Lung (tissue), 12 donors: Measurements from ENCODE around the gene SLC5A3. TPM values are rescaled to one million over a fixed set of nuclear protein-coding genes. Genes with fewer than 3 reads are reported as not detected.
A peak's percentile ranks its signal among the peaks of the same experiment; 100 is the strongest.

ENCODE experiments used
- ATAC-seq: fragments of 200-7000 bp; cut with Tn5 transposase; one replicate; pipeline ENCODE4 v1.9.1; 2020; ENCODE audit warnings: moderate number of reproducible peaks; ENCODE audit not compliant: insufficient read depth, low FRiP score
- DNase-seq, 3 donors: peaks; one replicate each; pipeline ENCODE4 v3.0.0-alpha.2; 2013 to 2017
- H3K27ac ChIP-seq, 2 donors: one replicate each; pipeline ENCODE4 v1.5.1; 2013; ENCODE audit warnings: mild to moderate bottlenecking in 2 of 2, moderate library complexity in 2 of 2, control low read depth in 1 of 2, inconsistent platforms in 1 of 2, low read depth in 1 of 2, low read length in 1 of 2
- H3K27me3 ChIP-seq, 3 donors: one replicate each; pipeline ENCODE4 v1.5.1; 2013; ENCODE audit warnings: low read length in 2 of 3; ENCODE audit not compliant: control insufficient read depth in 3 of 3, insufficient read depth in 3 of 3
- H3K36me3 ChIP-seq, 4 donors: one replicate each; pipeline ENCODE4 v1.5.1; 2013; ENCODE audit warnings: low read length in 4 of 4, mild to moderate bottlenecking in 1 of 4, moderate library complexity in 1 of 4; ENCODE audit not compliant: control insufficient read depth in 4 of 4, insufficient read depth in 4 of 4
- H3K4me1 ChIP-seq, 5 donors: one replicate each; pipeline ENCODE4 v1.5.1; 2013; ENCODE audit warnings: low read length in 5 of 5, mild to moderate bottlenecking in 2 of 5, moderate library complexity in 1 of 5; ENCODE audit not compliant: control insufficient read depth in 5 of 5, insufficient read depth in 5 of 5
- H3K4me3 ChIP-seq: one replicate; pipeline ENCODE4 v1.5.1; 2013; ENCODE audit warnings: mild to moderate bottlenecking, control low read depth, moderate library complexity
- H3K9ac ChIP-seq, 2 donors: one replicate each; pipeline ENCODE4 v1.5.1; 2013; ENCODE audit warnings: low read length in 2 of 2, control low read depth in 1 of 2; ENCODE audit not compliant: insufficient read depth in 1 of 2
- H3K9me3 ChIP-seq, 4 donors: one replicate each; pipeline ENCODE4 v1.5.1; 2013; ENCODE audit warnings: low read length in 3 of 4, mild to moderate bottlenecking in 1 of 4, moderate library complexity in 1 of 4; ENCODE audit not compliant: control insufficient read depth in 4 of 4, insufficient read depth in 3 of 4
- CTCF ChIP-seq: IDR thresholded peaks from 2 replicates; pipeline ENCODE4 v1.5.1; 2012; ENCODE audit warnings: mild to moderate bottlenecking; ENCODE audit errors: control extremely low read depth, extremely low read depth
- WGBS, 2 donors: extraction: QIAGEN DNeasy Blood & Tissue Kit; methylation state at CpG; one replicate each; pipeline ENCODE4 v1.1.7; 2013; 5-methylcytosine and 5-hydroxymethylcytosine counted together
- polyA plus RNA-seq, 2 donors: library from polyadenylated mRNA; stranded (reverse); fragments of 200-250 nt; gene quantifications; one replicate each; pipeline ENCODE4 v1.2.1, GENCODE V29; 2013
- total RNA-seq, 2 donors: library from RNA; depleted of rRNA in 1 of 2; stranded (reverse); fragments of >200 nt in 1 of 2; gene quantifications; one replicate each; pipeline ENCODE4 v1.2.1, GENCODE V29; 2014 to 2021
- donor health status: control.
- donor health status: control.
- donor health status: Bipolar disorder and iron deficiency.
- donor health status: healthy.
- donor health status: DM: yes; HTN: yes; CAD: no.

The SLC5A3 gene
- total and polyA plus RNA-seq, 4 donors = 1.8 to 49.1 (median 7.0) TPM

GRCh38 chr21:34027721-34028461 is 45.5 kb upstream of the SLC5A3 start:
- H3K4me3 ChIP-seq = no peak overlapping the region
- TF ChIP-seq CTCF = no peak
- 74 to 93% methylated on average over 8 to 9 of the region's 9 CpGs for whole genome bisulfite sequencing, 2 donors
- no peaks in the 10 kb centered on the region for H3K9me3 ChIP-seq
- H3K27ac ChIP-seq = no peak overlapping the region
- no peaks in the 10 kb centered on the region for H3K27me3 ChIP-seq
- no peak overlapping the region for H3K9ac ChIP-seq
- peaks cover 0 to 8% (median 2%) of the 10 kb centered on the region in 5 donors for H3K4me1 ChIP-seq
- ATAC-seq (no peak), DNase-seq (no peak)
- no peaks in the 10 kb centered on the region for H3K36me3 ChIP-seq

GRCh38 chr21:34029743-34030528 is 43.4 kb upstream of the SLC5A3 start:
- H3K27me3 ChIP-seq = no peaks in the 10 kb centered on the region
- no peak overlapping the region for H3K27ac ChIP-seq
- H3K4me3 ChIP-seq = no peak overlapping the region
- DNase-seq (peak; percentile 28 to 60 (median 44)), ATAC-seq (peak; percentile 61)
- no peaks in the 10 kb centered on the region for H3K36me3 ChIP-seq
- H3K4me1 ChIP-seq = peaks cover 0 to under 1% (median 0%) of the 10 kb centered on the region in 5 donors
- no peak for TF ChIP-seq CTCF
- no peaks in the 10 kb centered on the region for H3K9me3 ChIP-seq
- WGBS, 2 donors = 59 to 62% methylated on average over 13 of the region's 13 CpGs
- no peak overlapping the region for H3K9ac ChIP-seq

GRCh38 chr21:34031835-34032370 is 41.5 kb upstream of the SLC5A3 start:
- no peaks in the 10 kb centered on the region for H3K27me3 ChIP-seq
- DNase-seq (no peak), ATAC-seq (no peak)
- no peaks in the 10 kb centered on the region for H3K9me3 ChIP-seq
- no peak for TF ChIP-seq CTCF
- H3K4me3 ChIP-seq = no peak overlapping the region
- H3K27ac ChIP-seq = no peak overlapping the region
- no peak overlapping the region for H3K9ac ChIP-seq
- WGBS, 2 donors = 89 to 94% methylated on average over 11 of the region's 11 CpGs
- H3K36me3 ChIP-seq = no peaks in the 10 kb centered on the region
- no peaks in the 10 kb centered on the region for H3K4me1 ChIP-seq
